Daoy (cell line): ENCODE data around the gene TXNRD3. TPM values are rescaled to one million over a fixed set of nuclear protein-coding genes. Genes with fewer than 3 reads are reported as not detected.
"Not testable (repeated sequence)": the region's sequence is repeated elsewhere in the genome, so short reads cannot be mapped to it uniquely, and the experiment has no call there.

Experiments used
- DNase-seq: peaks from one replicate; pipeline ENCODE4 v3.0.0-alpha.2; 2015; ENCODE audit warnings: low read depth
- total RNA-seq: library from RNA; depleted of rRNA; stranded (reverse); fragments of >200 nt; shearing (Covaris generic); gene quantifications from 2 replicates; pipeline ENCODE4 v1.2.3, GENCODE V29; 2014

Gene TXNRD3
- total RNA-seq, 1 experiment from 2014 or later, result 4.6 TPM

GRCh38 chr3:126595479-126595878 lies 59.4 kb downstream of the TXNRD3 start:
- DNase-seq, result not testable (repeated sequence)

GRCh38 chr3:126591515-126591914 lies 63.4 kb downstream of the TXNRD3 start:
- DNase-seq, result not testable (repeated sequence)

GRCh38 chr3:126582311-126582710 lies 72.6 kb downstream of the TXNRD3 start:
- DNase-seq, result no peak

- DNase-seq, result no peak
These were observed 73.4 kb downstream of the TXNRD3 start for GRCh38 chr3:126581569-126581968.

GRCh38 chr3:126580746-126581145 lies 74.2 kb downstream of the TXNRD3 start:
- no peak for DNase-seq

GRCh38 chr3:126578702-126579101 lies 76.2 kb downstream of the TXNRD3 start:
- no peak for DNase-seq

- no peak for DNase-seq
These were observed 77.7 kb downstream of the TXNRD3 start for GRCh38 chr3:126577261-126577660.

- DNase-seq, result no peak
These were observed 81.3 kb downstream of the TXNRD3 start for GRCh38 chr3:126573492-126574117.

GRCh38 chr3:126571078-126571477 lies 83.8 kb downstream of the TXNRD3 start:
- no peak for DNase-seq

- no peak for DNase-seq
These were observed 84.8 kb downstream of the TXNRD3 start for GRCh38 chr3:126570103-126570541.

- no peak for DNase-seq
These were observed 85.4 kb downstream of the TXNRD3 start for GRCh38 chr3:126569390-126569975.

GRCh38 chr3:126568776-126569342 lies 86.1 kb downstream of the TXNRD3 start:
- DNase-seq, result no peak

- DNase-seq, result peak; percentile 23
These were observed 87.1 kb downstream of the TXNRD3 start for GRCh38 chr3:126567696-126568438.

GRCh38 chr3:126562737-126563276 lies 92.1 kb downstream of the TXNRD3 start:
- DNase-seq, result no peak

GRCh38 chr3:126558336-126559071 lies 96.4 kb downstream of the TXNRD3 start, which contains the start of gene C3orf22:
C3orf22 (minus strand) TSS chr3:126558932; CDS start chr3:126553390, 5,542 bp downstream.
- no peak for DNase-seq

- DNase-seq, result no peak
These were observed 97.2 kb downstream of the TXNRD3 start for GRCh38 chr3:126557761-126558160.

- no peak for DNase-seq
These were observed 97.5 kb downstream of the TXNRD3 start for GRCh38 chr3:126557415-126557745.
